Neural crest cell (in vitro differentiated cells): ENCODE data around the gene INHA. TPM values are rescaled to one million over a fixed set of nuclear protein-coding genes. Genes with fewer than 3 reads are reported as not detected.

Experiments
- DNase-seq: peaks from one replicate; pipeline ENCODE4 v3.0.0; 2021; ENCODE audit warnings: low read depth, mixed read lengths, low spot score
- H3K27ac Mint-ChIP-seq: one replicate; pipeline ENCODE4 v1.8.0; 2021; ENCODE audit warnings: mild to moderate bottlenecking, mixed read lengths; ENCODE audit not compliant: unreplicated experiment
- H3K27me3 Mint-ChIP-seq: 2 replicates; pipeline ENCODE4 v1.8.0; 2021; ENCODE audit warnings: low read depth, mild to moderate bottlenecking, mixed read lengths
- H3K36me3 Mint-ChIP-seq: 2 replicates; pipeline ENCODE4 v1.8.0; 2021; ENCODE audit warnings: low read depth, mild to moderate bottlenecking, mixed read lengths
- H3K4me1 Mint-ChIP-seq: 2 replicates; pipeline ENCODE4 v1.8.0; 2021; ENCODE audit warnings: mixed read lengths
- H3K4me3 Mint-ChIP-seq: one replicate; pipeline ENCODE4 v1.8.0; 2021; ENCODE audit warnings: mild to moderate bottlenecking, mixed read lengths
- H3K9me3 Mint-ChIP-seq: 2 replicates; pipeline ENCODE4 v1.8.0; 2021; ENCODE audit warnings: mixed read lengths
- total RNA-seq: library from RNA; stranded (reverse); gene quantifications from 2 replicates; pipeline ENCODE4 v1.2.1, GENCODE V29; 2021
- TF ChIP-seq, protein P1 (sequence below): fragments of 200-600 bp; sonication (generic); conservative IDR thresholded peaks from 2 replicates; pipeline ENCODE4 v1.5.0; 2021; ENCODE audit warnings: antibody characterized with exemption, mild to moderate bottlenecking

INHA gene
- total RNA-seq, 1 donor from 2014 or later: not detected

GRCh38 chr2:219538504-219538951 lies 33.6 kb upstream of the INHA start:
- H3K4me1 Mint-ChIP-seq: peaks cover 38% of the 10 kb centered on the region
- no peaks in the 10 kb centered on the region for H3K9me3 Mint-ChIP-seq
- peaks cover 5% of the 10 kb centered on the region for H3K27me3 Mint-ChIP-seq
- DNase-seq: no peak
- TF ChIP-seq, protein P1, sequence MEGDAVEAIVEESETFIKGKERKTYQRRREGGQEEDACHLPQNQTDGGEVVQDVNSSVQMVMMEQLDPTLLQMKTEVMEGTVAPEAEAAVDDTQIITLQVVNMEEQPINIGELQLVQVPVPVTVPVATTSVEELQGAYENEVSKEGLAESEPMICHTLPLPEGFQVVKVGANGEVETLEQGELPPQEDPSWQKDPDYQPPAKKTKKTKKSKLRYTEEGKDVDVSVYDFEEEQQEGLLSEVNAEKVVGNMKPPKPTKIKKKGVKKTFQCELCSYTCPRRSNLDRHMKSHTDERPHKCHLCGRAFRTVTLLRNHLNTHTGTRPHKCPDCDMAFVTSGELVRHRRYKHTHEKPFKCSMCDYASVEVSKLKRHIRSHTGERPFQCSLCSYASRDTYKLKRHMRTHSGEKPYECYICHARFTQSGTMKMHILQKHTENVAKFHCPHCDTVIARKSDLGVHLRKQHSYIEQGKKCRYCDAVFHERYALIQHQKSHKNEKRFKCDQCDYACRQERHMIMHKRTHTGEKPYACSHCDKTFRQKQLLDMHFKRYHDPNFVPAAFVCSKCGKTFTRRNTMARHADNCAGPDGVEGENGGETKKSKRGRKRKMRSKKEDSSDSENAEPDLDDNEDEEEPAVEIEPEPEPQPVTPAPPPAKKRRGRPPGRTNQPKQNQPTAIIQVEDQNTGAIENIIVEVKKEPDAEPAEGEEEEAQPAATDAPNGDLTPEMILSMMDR: no peak
- H3K36me3 Mint-ChIP-seq: no peaks in the 10 kb centered on the region
- H3K4me3 Mint-ChIP-seq: peak overlapping the region; percentile 62
- peak overlapping the region; percentile 75 for H3K27ac Mint-ChIP-seq

- peak overlapping the region; percentile 75 for H3K27ac Mint-ChIP-seq
- H3K9me3 Mint-ChIP-seq: no peaks in the 10 kb centered on the region
- peaks cover 39% of the 10 kb centered on the region for H3K4me1 Mint-ChIP-seq
These were observed 32.9 kb upstream of the INHA start for GRCh38 chr2:219538956-219539788.

DNA sequence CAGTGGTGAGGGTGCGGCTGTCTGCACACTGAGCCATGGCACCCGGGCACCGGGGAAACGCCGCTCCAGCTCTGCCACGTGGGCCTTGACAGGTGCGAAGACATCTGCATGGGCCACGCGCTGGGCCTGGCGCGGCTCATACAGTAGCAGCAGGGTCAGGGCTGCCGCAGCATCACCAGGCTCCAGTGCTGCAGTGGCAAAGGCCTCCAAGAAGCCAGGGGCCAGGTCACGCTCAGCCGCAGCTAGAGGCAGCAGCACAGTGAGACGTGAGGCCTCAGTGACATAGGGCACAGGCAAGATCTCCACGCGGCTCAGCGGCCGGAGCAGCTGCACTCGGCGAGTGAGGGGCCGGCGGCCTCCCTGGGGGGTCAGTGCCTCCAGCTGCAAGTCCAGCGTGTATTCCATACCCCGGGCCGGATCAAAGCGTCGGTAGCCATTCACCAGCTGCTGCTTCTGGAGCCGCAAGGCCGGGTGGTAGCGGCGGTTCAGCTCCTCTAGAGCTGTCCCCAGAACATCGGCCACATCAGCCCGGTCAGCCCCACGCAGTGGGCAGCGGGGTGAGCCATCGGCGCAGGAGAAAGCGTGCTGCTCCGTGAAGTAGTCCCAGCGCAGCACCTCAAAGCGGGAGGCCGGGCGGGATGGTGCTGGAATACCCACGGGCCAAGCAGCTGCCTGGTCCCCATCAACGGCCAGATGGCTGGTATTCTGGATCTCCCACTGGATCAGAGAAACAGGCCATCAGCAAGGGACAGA lies 32.0 kb upstream of the INHA start:
- Mint-ChIP-seq H3K4me1 (peaks cover 48% of the 10 kb centered on the region), H3K4me3 (peak overlapping the region; percentile 66), H3K27ac (no peak overlapping the region), H3K27me3 (peaks cover 2% of the 10 kb centered on the region), H3K9me3 (no peaks in the 10 kb centered on the region), H3K36me3 (no peaks in the 10 kb centered on the region)
- TF ChIP-seq, protein P1: no peak
- DNase-seq: no peak

More at GRCh38 chr2:219538956-219539788, 32.9 kb upstream of the INHA start:
- TF ChIP-seq, protein P1: no peak
- no peak for DNase-seq
- Mint-ChIP-seq H3K36me3 (no peaks in the 10 kb centered on the region), H3K27me3 (peaks cover 2% of the 10 kb centered on the region), H3K4me3 (peak overlapping the region; percentile 62)

DNA sequence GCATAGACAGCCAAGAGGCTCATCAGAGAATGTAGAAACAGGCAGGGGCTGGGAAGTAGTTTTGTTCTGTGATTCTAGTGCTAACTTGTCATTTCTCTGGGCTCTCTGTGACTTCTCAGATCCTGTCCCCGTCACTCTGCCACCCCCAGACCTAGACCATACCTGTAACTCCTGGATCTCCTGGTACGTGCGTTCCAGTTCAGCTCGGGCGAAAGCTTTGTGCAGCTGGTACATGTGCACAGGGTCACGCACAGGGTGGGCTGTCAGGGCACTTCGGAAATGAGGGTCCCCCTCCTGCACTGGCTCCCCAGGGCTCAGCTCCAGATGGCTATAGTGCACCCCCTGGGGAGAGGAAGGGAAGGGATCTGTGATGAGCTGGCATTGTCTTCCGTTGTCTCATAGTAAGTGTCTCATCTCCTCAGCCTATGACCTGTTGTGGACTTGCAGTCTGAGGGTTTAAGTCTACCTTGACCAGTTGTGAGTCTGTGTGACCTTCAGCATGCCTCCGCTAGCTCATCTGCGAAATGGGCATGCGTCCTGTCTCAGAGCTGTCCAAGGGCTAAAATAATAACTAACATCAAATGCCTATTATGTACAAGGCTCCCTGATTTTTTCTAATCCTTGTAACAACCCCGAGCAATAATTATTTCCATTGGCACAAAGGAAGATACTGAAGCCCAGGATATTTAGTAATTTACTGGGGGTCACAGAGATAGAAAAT lies 31.2 kb upstream of the INHA start:
- Mint-ChIP-seq H3K9me3 (no peaks in the 10 kb centered on the region), H3K4me1 (peaks cover 45% of the 10 kb centered on the region), H3K27me3 (no peaks in the 10 kb centered on the region), H3K27ac (no peak overlapping the region), H3K36me3 (no peaks in the 10 kb centered on the region), H3K4me3 (peak overlapping the region; percentile 71)
- TF ChIP-seq, protein P1: no peak
- no peak for DNase-seq

DNA sequence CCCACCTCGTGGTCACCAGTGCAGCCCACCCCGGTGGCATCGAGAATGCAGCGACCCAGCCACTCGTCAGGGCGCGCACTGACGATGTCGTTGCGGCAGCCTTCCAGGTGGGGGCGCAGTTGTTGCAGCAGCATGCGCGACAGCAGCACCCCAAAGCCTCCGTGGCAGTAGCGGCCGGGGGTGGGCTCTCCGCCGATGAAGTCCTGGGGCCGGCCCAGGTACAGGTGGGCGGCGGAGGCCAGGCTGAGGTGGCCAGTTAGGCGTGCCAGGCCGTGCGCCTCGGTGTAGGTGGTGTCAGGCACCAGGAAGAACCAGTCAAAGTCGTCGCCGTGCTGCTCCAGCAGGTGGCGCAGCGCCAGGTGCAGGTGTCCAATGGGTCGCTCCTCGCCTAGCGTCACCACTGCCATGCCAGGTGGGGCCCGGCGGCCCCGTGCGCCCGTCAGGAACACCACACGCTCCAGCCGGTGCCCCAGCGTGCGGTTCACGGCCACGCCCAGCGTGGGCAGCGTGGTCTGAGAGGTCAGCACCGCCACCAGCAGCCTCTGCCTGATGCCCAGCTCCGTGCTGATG lies 30.4 kb upstream of the INHA start:
- Mint-ChIP-seq H3K27me3 (no peaks in the 10 kb centered on the region), H3K27ac (no peak overlapping the region), H3K9me3 (no peaks in the 10 kb centered on the region), H3K36me3 (no peaks in the 10 kb centered on the region), H3K4me3 (peak overlapping the region; percentile 71), H3K4me1 (peaks cover 49% of the 10 kb centered on the region)
- TF ChIP-seq, protein P1: peak; percentile 100
- DNase-seq: peak; percentile 90
